HG03097 (cell line): ENCODE measurements around the gene CACNB2.

Source experiments
- ATAC-seq: cut with Tn5 transposase; IDR thresholded peaks from one replicate; pipeline ENCODE4 v1.9.1; 2021; ENCODE audit not compliant: unreplicated experiment, low FRiP score

CACNB2 gene

GRCh38 chr10:18369859-18370473 lies 229.7 kb downstream of the CACNB2 start:
- no peak for ATAC-seq

- no peak for ATAC-seq
These were observed 236.4 kb downstream of the CACNB2 start for GRCh38 chr10:18376650-18377049.

- no peak for ATAC-seq
These were observed 237.7 kb downstream of the CACNB2 start for GRCh38 chr10:18377898-18378297.

GRCh38 chr10:18378766-18379165 lies 238.5 kb downstream of the CACNB2 start:
- ATAC-seq: no peak

- no peak for ATAC-seq
These were observed 241.5 kb downstream of the CACNB2 start for GRCh38 chr10:18381679-18382078.

- ATAC-seq: no peak
These were observed 257.7 kb downstream of the CACNB2 start for GRCh38 chr10:18397906-18398305.

GRCh38 chr10:18399158-18399557 lies 258.9 kb downstream of the CACNB2 start:
- ATAC-seq: peak; percentile 66

- ATAC-seq: peak; percentile 73
These were observed 260.1 kb downstream of the CACNB2 start for GRCh38 chr10:18400201-18400905.

GRCh38 chr10:18400906-18401245 lies 260.7 kb downstream of the CACNB2 start:
- no peak for ATAC-seq

- ATAC-seq: no peak
These were observed 261.4 kb downstream of the CACNB2 start for GRCh38 chr10:18401416-18402195.

GRCh38 chr10:18402853-18403252 lies 262.6 kb downstream of the CACNB2 start:
- no peak for ATAC-seq

GRCh38 chr10:18404530-18404929 lies 264.3 kb downstream of the CACNB2 start:
- no peak for ATAC-seq

- ATAC-seq: no peak
These were observed 265.9 kb downstream of the CACNB2 start for GRCh38 chr10:18406136-18406535.

- ATAC-seq: peak; percentile 50
These were observed 269.6 kb downstream of the CACNB2 start for GRCh38 chr10:18409599-18410397.

- ATAC-seq: no peak
These were observed 273.8 kb downstream of the CACNB2 start for GRCh38 chr10:18414061-18414460.

GRCh38 chr10:18417950-18418527 lies 277.8 kb downstream of the CACNB2 start:
- no peak for ATAC-seq

GRCh38 chr10:18418541-18419215 lies 278.5 kb downstream of the CACNB2 start:
- ATAC-seq: peak; percentile 55

GRCh38 chr10:18419945-18420344 lies 279.7 kb downstream of the CACNB2 start:
- ATAC-seq: no peak

- ATAC-seq: no peak
These were observed 281.6 kb downstream of the CACNB2 start for GRCh38 chr10:18421726-18422293.
